Endothelial cell of umbilical vein (primary cell): Measurements from ENCODE around the gene CCNK. TPM values are rescaled to one million over a fixed set of nuclear protein-coding genes. Genes with fewer than 3 reads are reported as not detected.
A peak's percentile ranks its signal among the peaks of the same experiment; 100 is the strongest.

Experiments
- BruUV-seq: library from RNA; stranded (reverse); fragments of 400-500 nt; replicated peaks from 2 replicates; lab custom pipeline; 2021; lab: Mats Ljungman, UMichigan
- CTCF ChIA-PET: fragments of 300-600, 350-600 bp; sonication (Branson Sonifier 250); formaldehyde crosslinking; loops from one replicate; lab custom pipeline; 2021; ENCODE audit warnings: antibody characterized with exemption, inconsistent platforms; lab: Charles Lee
- POLR2A ChIA-PET: fragments of 300-600, 350-600 bp; sonication (Branson Sonifier 250); formaldehyde crosslinking; loops from one replicate; lab custom pipeline; 2021; ENCODE audit warnings: antibody characterized with exemption, inconsistent platforms; lab: Charles Lee
- DNase-seq: peaks from one replicate; pipeline ENCODE4 v3.0.0-alpha.2; 2011; ENCODE audit warnings: low read depth, low spot score
- FAIRE-seq: peaks from 2 replicates; lab custom pipeline; 2011; peaks lifted over from hg19 to GRCh38; lab: Jason Lieb, UNC
- H2AFZ ChIP-seq: 2 replicates; pipeline ENCODE4 v1.6.0; 2012; ENCODE audit warnings: low read depth, low read length, control low read depth, inconsistent platforms
- H3K27ac ChIP-seq: 2 replicates; pipeline ENCODE4 v1.5.1; 2011; ENCODE audit warnings: low read depth, mild to moderate bottlenecking, control low read depth, low read length, moderate library complexity; ENCODE audit not compliant: insufficient read depth
- H3K27me3 ChIP-seq, 2 experiments: 2 replicates each; pipeline versions ENCODE4 v1.6.0 to v1.6.1; 2011; ENCODE audit warnings: low read length in 2 of 2, mixed read lengths in 1 of 2; ENCODE audit not compliant: control insufficient read depth in 2 of 2, insufficient read depth in 2 of 2
- H3K36me3 ChIP-seq, 2 experiments: 2 replicates in 1 of 2; 3 replicates in 1 of 2; pipeline ENCODE4 v1.5.1; 2011; ENCODE audit warnings: low read length in 2 of 2, mild to moderate bottlenecking in 1 of 2, moderate library complexity in 1 of 2; ENCODE audit not compliant: control insufficient read depth in 2 of 2, insufficient read depth in 2 of 2; ENCODE audit errors: extremely low read depth in 1 of 2
- H3K4me1 ChIP-seq: 3 replicates; pipeline ENCODE4 v1.5.1; 2011; ENCODE audit warnings: mild to moderate bottlenecking, low read length; ENCODE audit not compliant: control insufficient read depth, insufficient read depth; ENCODE audit errors: extremely low read depth
- H3K4me2 ChIP-seq: 2 replicates; pipeline ENCODE4 v1.6.1; 2011; ENCODE audit warnings: low read length, control low read depth, mixed read lengths; ENCODE audit not compliant: insufficient read depth
- H3K4me3 ChIP-seq, 3 experiments: fragments of 200-600 bp in 1 of 3; sonication (generic), shearing (Covaris generic) in 1 of 3; replicated peaks in 1 of 3; 2 replicates each; pipeline ENCODE4 v1.5.1; 2011 to 2016; ENCODE audit warnings: control low read depth in 3 of 3, low read length in 3 of 3, mild to moderate bottlenecking in 2 of 3, inconsistent platforms in 1 of 3, low read depth in 1 of 3, moderate library complexity in 1 of 3; ENCODE audit not compliant: insufficient read depth in 1 of 3
- H3K79me2 ChIP-seq: 2 replicates; pipeline ENCODE4 v1.6.0; 2012; ENCODE audit warnings: low read length, inconsistent platforms; ENCODE audit not compliant: control insufficient read depth, insufficient read depth
- H3K9ac ChIP-seq: replicated peaks from 2 replicates; pipeline ENCODE3; 2011; ENCODE audit warnings: low read length, control low read depth; ENCODE audit not compliant: insufficient read depth; ENCODE audit errors: extremely low read depth
- H3K9me1 ChIP-seq: replicated peaks from 3 replicates; pipeline ENCODE4 v1.6.0; 2011; ENCODE audit warnings: mild to moderate bottlenecking, low read length; ENCODE audit not compliant: control insufficient read depth, insufficient read depth; ENCODE audit errors: extremely low read depth
- H3K9me3 ChIP-seq: replicated peaks from 2 replicates; pipeline ENCODE4 v1.5.1; 2012; ENCODE audit warnings: low read length, inconsistent platforms; ENCODE audit not compliant: control insufficient read depth, insufficient read depth
- H4K20me1 ChIP-seq: replicated peaks from 2 replicates; pipeline ENCODE3; 2011; ENCODE audit warnings: mild to moderate bottlenecking, low read length; ENCODE audit not compliant: control insufficient read depth, insufficient read depth; ENCODE audit errors: extremely low read depth
- POLR2A ChIP-seq: IDR thresholded peaks from 2 replicates; pipeline ENCODE4 v1.6.1; 2012; ENCODE audit warnings: low read depth, mild to moderate bottlenecking, control low read depth, low read length
- dilution Hi-C: fragments of 300-500 bp; cut with MboI; formaldehyde crosslinking; loops from one replicate; pipeline ENCODE4 v1.15.0; 2019; ENCODE audit warnings: low sequenced_read_pairs; ENCODE audit not compliant: extremely low pct_ligation_motif_present
- intact Hi-C: fragments of 100-400 bp; cut with micrococcal nuclease; formaldehyde crosslinking; loops from one replicate; pipeline ENCODE4 v1.10.0; 2022
- polyA plus RNA-seq, 4 experiments: library from polyadenylated mRNA; depleted of rRNA in 3 of 4; stranded (reverse) in 3 of 4; unstranded in 1 of 4; fragments of >200 nt; gene quantifications; 2 replicates each; pipeline versions ENCODE4 v1.2.1 to v1.2.3, GENCODE V29; 2011 to 2012; ENCODE audit warnings: missing spikeins in 1 of 4
- total RNA-seq: library from RNA; stranded (reverse); gene quantifications from 2 replicates; pipeline ENCODE4 v1.2.3, GENCODE V29; 2021
- TF ChIP-seq, protein P1 (sequence below), 2 donors: IDR thresholded peaks; 1 replicate in 1 of 2; 2 replicates in 1 of 2; pipeline ENCODE4 v1.5.1; 2011; ENCODE audit warnings: low read length in 2 of 2, mild to moderate bottlenecking in 2 of 2, moderate library complexity in 2 of 2, control low read depth in 1 of 2, inconsistent platforms in 1 of 2, low read depth in 1 of 2; ENCODE audit not compliant: insufficient read depth in 1 of 2; ENCODE audit errors: extremely low read depth in 1 of 2

Gene CCNK
- total and polyA plus RNA-seq, 2 donors (not counting 3 experiments of a cell fraction or from before 2014, with no cell fraction given): 11.9 to 59.3 TPM

DNA sequence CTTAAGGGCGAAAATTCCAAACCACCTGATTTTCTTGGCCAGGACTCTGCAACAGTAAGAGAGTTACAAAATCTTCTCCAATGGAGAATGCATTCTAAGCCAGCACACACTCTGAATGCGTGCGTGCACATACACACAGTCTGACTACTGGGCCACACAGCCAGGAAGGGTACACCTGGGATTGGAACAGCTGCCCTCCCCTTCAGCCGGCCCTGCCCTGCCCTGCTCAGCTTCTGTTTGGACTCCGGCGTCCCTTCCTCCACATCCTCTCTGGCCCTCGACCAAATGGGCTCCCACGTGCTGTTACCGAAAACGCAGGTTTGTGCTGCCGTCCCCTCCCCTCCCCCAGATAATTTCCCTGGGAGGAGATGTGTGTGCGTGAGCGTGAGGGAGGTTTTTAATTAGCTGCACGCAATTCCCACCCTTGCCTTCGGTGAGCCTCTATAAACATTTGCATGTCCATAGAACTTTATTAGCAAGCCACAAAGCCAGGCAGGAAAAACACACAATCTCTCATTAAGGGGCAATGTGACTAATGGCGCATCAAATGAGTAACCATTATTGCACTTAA is 43.0 kb downstream of the CCNK start:
- Histone ChIP-seq H3K4me3 (no peak overlapping the region), H3K36me3 (no peaks in the 10 kb centered on the region), H4K20me1 (no peaks in the 10 kb centered on the region), H3K79me2 (no peaks in the 10 kb centered on the region), H3K9me1 (no peaks in the 10 kb centered on the region), H3K27ac (no peak overlapping the region), H3K9ac (no peak overlapping the region), H3K4me2 (no peak overlapping the region), H3K9me3 (no peaks in the 10 kb centered on the region), H3K27me3 (no peaks in the 10 kb centered on the region), H2AFZ (no peak overlapping the region), H3K4me1 (peaks cover 9% of the 10 kb centered on the region)
- no TSS peak for BruUV-seq
- ChIA-PET POLR2A (no interaction called here), CTCF (interaction anchor here (1.1 to 6.1 kb wide), 7 partner anchors 8 to 112 kb away, joined by 3 to 52 read pairs (median 5); partner anchors contain the start of gene CCDC85C)
- DNase-seq (peak; percentile 16), FAIRE-seq (no peak)
- no peak for TF ChIP-seq POLR2A
- dilution Hi-C loops: no loop called here
- intact Hi-C loops: loop anchor here (2.0 to 5.0 kb wide), 2 partner anchors 15 to 423 kb away; no protein-coding TSS in a partner anchor

DNA sequence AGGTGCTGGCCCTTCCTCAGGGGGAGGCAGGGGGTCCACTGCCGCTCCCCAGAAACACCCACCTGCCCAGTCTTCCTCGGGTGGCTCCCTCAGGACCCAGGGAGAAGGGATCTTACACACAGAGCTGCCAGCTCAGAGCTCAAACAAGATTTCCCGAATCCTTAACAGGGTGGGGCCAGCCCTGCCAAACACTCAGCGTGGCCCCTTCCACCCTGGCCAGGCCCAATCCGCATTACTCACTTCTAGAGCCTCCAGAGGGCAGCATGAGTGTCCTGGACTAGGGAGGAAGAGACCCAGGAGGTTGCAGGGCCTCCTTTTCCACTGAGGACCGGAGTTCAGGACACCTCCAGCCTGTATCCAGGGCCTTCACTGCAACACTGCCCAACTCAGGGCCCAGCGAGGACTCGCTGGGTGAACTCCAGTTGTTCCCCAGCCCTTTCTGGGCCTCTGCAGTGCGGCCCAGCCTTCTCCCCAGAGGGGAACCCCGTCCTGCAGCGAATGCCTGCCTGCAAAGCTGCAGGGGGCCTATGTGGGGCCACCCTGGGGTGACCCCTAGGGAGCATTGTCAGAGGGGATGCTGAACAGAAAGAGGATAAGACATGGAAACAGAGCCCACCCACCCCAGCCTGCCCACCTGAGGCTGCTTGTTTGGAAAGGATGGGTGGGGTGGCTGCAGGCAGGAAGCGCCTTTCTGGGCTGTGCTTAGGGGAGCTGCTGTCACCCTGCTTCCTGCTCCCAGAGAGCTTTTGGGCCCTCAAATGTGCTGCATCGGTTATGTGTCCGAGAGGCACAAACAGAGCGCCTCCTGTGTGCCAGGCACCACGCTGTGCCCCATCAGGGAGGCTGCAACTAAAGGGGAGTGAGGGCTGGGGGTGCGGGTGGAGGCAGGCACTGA is 43.8 kb downstream of the CCNK start:
- Histone ChIP-seq H3K27ac (no peak overlapping the region), H2AFZ (no peak overlapping the region), H3K36me3 (no peaks in the 10 kb centered on the region), H3K27me3 (no peaks in the 10 kb centered on the region), H3K4me1 (peaks cover 15% of the 10 kb centered on the region), H4K20me1 (no peaks in the 10 kb centered on the region), H3K9ac (no peak overlapping the region), H3K79me2 (no peaks in the 10 kb centered on the region), H3K9me3 (no peaks in the 10 kb centered on the region), H3K4me2 (no peak overlapping the region), H3K9me1 (no peaks in the 10 kb centered on the region), H3K4me3 (no peak overlapping the region)
- POLR2A ChIA-PET: no interaction called here
- peak; percentile 24 for DNase-seq
- FAIRE-seq: peak; percentile 42
- intact Hi-C loops: loop anchor here (2.0 to 5.0 kb wide), 2 partner anchors 14 to 422 kb away; no protein-coding TSS in a partner anchor
- no peak for TF ChIP-seq POLR2A
- TF ChIP-seq, protein P1, sequence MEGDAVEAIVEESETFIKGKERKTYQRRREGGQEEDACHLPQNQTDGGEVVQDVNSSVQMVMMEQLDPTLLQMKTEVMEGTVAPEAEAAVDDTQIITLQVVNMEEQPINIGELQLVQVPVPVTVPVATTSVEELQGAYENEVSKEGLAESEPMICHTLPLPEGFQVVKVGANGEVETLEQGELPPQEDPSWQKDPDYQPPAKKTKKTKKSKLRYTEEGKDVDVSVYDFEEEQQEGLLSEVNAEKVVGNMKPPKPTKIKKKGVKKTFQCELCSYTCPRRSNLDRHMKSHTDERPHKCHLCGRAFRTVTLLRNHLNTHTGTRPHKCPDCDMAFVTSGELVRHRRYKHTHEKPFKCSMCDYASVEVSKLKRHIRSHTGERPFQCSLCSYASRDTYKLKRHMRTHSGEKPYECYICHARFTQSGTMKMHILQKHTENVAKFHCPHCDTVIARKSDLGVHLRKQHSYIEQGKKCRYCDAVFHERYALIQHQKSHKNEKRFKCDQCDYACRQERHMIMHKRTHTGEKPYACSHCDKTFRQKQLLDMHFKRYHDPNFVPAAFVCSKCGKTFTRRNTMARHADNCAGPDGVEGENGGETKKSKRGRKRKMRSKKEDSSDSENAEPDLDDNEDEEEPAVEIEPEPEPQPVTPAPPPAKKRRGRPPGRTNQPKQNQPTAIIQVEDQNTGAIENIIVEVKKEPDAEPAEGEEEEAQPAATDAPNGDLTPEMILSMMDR (IDR thresholded peaks at IDR 0.05; ENCODE audit: extremely low read depth in 1 of 2, insufficient read depth in 1 of 2, low read depth in 1 of 2, low read length in 2 of 2): peak in 1 of 2 donors; percentile 13
- CTCF ChIA-PET: interaction anchor here (1.0 to 6.1 kb wide), 9 partner anchors 8 to 111 kb away, joined by 3 to 52 read pairs (median 3); partner anchors contain the start of gene CCDC85C
- BruUV-seq: no TSS peak
- dilution Hi-C loops: no loop called here
